Measurements from ENCODE around the gene C6. TPM values are rescaled to one million over a fixed set of nuclear protein-coding genes. Genes with fewer than 3 reads are reported as not detected.

Gene C6
- total RNA-seq, 1 donor from 2014 or later: not detected

GRCh38 chr5:41201082-41201772 is 12.1 kb downstream of the C6 start:
- H3K9me3 Mint-ChIP-seq: peaks cover 6% of the 10 kb centered on the region
- Histone ChIP-seq H3F3A (ENCODE audit: low read depth) (no peaks in the 10 kb centered on the region), H4K20me1 (ENCODE audit: low read depth) (no peaks in the 10 kb centered on the region), H3K79me2 (ENCODE audit: low read depth) (no peaks in the 10 kb centered on the region), H2AFZ (replicated peaks) (no peak overlapping the region), H3K9ac (no peak overlapping the region), H3K36me3 (no peaks in the 10 kb centered on the region), H3K4me3 (no peak overlapping the region), H3K9me3 (ENCODE audit: low read depth) (no peaks in the 10 kb centered on the region), H3K4me1 (no peaks in the 10 kb centered on the region), H3K27ac (no peak overlapping the region), H3K27me3 (no peaks in the 10 kb centered on the region), H3K4me2 (no peak overlapping the region)
- no peaks in the 10 kb centered on the region for H3K4me1 Mint-ChIP-seq
- no peak for DNase-seq (ENCODE audit: low spot score)
- no peak overlapping the region for H3K4me3 Mint-ChIP-seq
- no peaks in the 10 kb centered on the region for H3K36me3 Mint-ChIP-seq
- no peak for TF ChIP-seq EZH2phosphoT487 (IDR thresholded peaks at IDR 0.05)
- TF ChIP-seq CTCF (IDR thresholded peaks at IDR 0.05): no peak
- TF ChIP-seq EZH2 (IDR thresholded peaks at IDR 0.05): no peak
- no peak overlapping the region for H3K27ac Mint-ChIP-seq
- peaks cover 2% of the 10 kb centered on the region for H3K27me3 Mint-ChIP-seq (ENCODE audit: insufficient read depth, low read depth)

GRCh38 chr5:41200506-41200905 is 12.8 kb downstream of the C6 start:
- Histone ChIP-seq H3K9me3 (ENCODE audit: low read depth) (no peaks in the 10 kb centered on the region), H3K4me1 (no peaks in the 10 kb centered on the region), H3K4me3 (no peak overlapping the region), H3K9ac (no peak overlapping the region), H3K79me2 (ENCODE audit: low read depth) (no peaks in the 10 kb centered on the region), H2AFZ (replicated peaks) (no peak overlapping the region), H3K27me3 (no peaks in the 10 kb centered on the region), H4K20me1 (ENCODE audit: low read depth) (no peaks in the 10 kb centered on the region), H3K27ac (no peak overlapping the region), H3K4me2 (no peak overlapping the region), H3F3A (ENCODE audit: low read depth) (no peaks in the 10 kb centered on the region), H3K36me3 (no peaks in the 10 kb centered on the region)
- Mint-ChIP-seq H3K4me3 (no peak overlapping the region), H3K36me3 (no peaks in the 10 kb centered on the region), H3K27ac (no peak overlapping the region), H3K27me3 (ENCODE audit: insufficient read depth, low read depth) (peaks cover 2% of the 10 kb centered on the region), H3K4me1 (no peaks in the 10 kb centered on the region), H3K9me3 (peaks cover 6% of the 10 kb centered on the region)
- TF ChIP-seq CTCF (IDR thresholded peaks at IDR 0.05) (no peak), EZH2 (IDR thresholded peaks at IDR 0.05) (no peak), EZH2phosphoT487 (IDR thresholded peaks at IDR 0.05) (no peak)
- DNase-seq (ENCODE audit: low spot score): no peak

GRCh38 chr5:41199660-41200059 is 13.7 kb downstream of the C6 start:
- no peaks in the 10 kb centered on the region for H3K36me3 ChIP-seq
- H3K27ac ChIP-seq: no peak overlapping the region
- Mint-ChIP-seq H3K4me1 (no peaks in the 10 kb centered on the region), H3K4me3 (no peak overlapping the region), H3K27me3 (ENCODE audit: insufficient read depth, low read depth) (peaks cover 2% of the 10 kb centered on the region), H3K27ac (no peak overlapping the region), H3K9me3 (peaks cover 3% of the 10 kb centered on the region), H3K36me3 (no peaks in the 10 kb centered on the region)
- H3K9me3 ChIP-seq (ENCODE audit: low read depth): no peaks in the 10 kb centered on the region
- H3F3A ChIP-seq (ENCODE audit: low read depth): no peaks in the 10 kb centered on the region
- H3K9ac ChIP-seq: no peak overlapping the region
- no peaks in the 10 kb centered on the region for H3K79me2 ChIP-seq (ENCODE audit: low read depth)
- no peak overlapping the region for H3K4me3 ChIP-seq
- no peak for TF ChIP-seq EZH2phosphoT487 (IDR thresholded peaks at IDR 0.05)
- TF ChIP-seq CTCF (IDR thresholded peaks at IDR 0.05): no peak
- no peak for TF ChIP-seq EZH2 (IDR thresholded peaks at IDR 0.05)
- no peaks in the 10 kb centered on the region for H4K20me1 ChIP-seq (ENCODE audit: low read depth)
- no peak for DNase-seq (ENCODE audit: low spot score)
- H2AFZ ChIP-seq (replicated peaks): no peak overlapping the region
- H3K4me2 ChIP-seq: no peak overlapping the region
- H3K27me3 ChIP-seq: no peaks in the 10 kb centered on the region
- no peaks in the 10 kb centered on the region for H3K4me1 ChIP-seq
